ENCODE measurements around the gene CSNK1G1. TPM values are rescaled to one million over a fixed set of nuclear protein-coding genes. Genes with fewer than 3 reads are reported as not detected.

The CSNK1G1 gene
- total and polyA plus RNA-seq, 2 of the 8 experiments (the other 6 are each of a cell fraction or from before 2014, with no cell fraction given), result 6.0 to 12.9 TPM

DNA sequence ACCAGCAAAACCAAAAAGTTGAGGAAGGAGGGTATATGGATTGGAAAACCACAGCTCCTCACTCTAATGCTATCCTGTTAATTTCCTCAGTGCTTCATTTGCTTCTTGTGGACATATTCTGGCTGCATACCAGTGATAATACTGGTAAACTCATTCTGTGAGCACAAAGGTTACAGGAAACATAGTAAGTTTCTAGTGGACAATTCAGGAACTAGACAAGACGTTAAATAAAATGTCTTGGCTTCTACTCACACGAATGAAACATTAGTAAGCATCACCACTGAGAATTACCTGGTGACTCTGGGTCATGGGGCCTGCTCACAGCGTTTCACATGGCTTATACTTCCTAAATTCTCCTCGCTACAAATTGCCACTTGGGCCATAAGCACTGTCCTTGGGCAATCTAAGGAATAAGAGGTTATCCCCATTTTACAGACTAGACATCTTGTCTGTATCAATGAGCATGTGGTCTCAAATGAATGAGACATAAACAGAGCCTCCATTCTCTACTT is 173.1 kb downstream of the CSNK1G1 start:
- no peak overlapping the region for H4K8ac ChIP-seq (ENCODE audit: extremely low read depth, insufficient read depth, low read length)
- no peaks in the 10 kb centered on the region; the same call in 1 of the 2 replicates for H3K79me1 ChIP-seq (ENCODE audit: low read depth, low read length)
- no peak overlapping the region for H3K56ac ChIP-seq (replicated peaks; ENCODE audit: insufficient read length, low read depth, low read length)
- CTCF ChIA-PET (ENCODE audit: partially characterized antibody), result no interaction called here
- H2BK120ac ChIP-seq (replicated peaks; ENCODE audit: low read depth, low read length), result no peak overlapping the region
- no peak overlapping the region for H3K27ac ChIP-seq (ENCODE audit: low read depth, low read length)
- no peak overlapping the region for H3K9ac ChIP-seq (replicated peaks in 1 of 4; ENCODE audit: extremely low read depth in 1 of 4, low read depth in 3 of 4, low read length in 3 of 4)
- H3K18ac ChIP-seq (ENCODE audit: extremely low read depth, low read length), result no peak overlapping the region
- H3K27me3 ChIP-seq (replicated peaks in 1 of 4; ENCODE audit: control insufficient read depth in 3 of 4, extremely low read depth in 1 of 4, insufficient read depth in 3 of 4, low read length in 3 of 4), result no peaks in the 10 kb centered on the region
- H3K4me1 ChIP-seq (replicated peaks in 1 of 4; ENCODE audit: control insufficient read depth in 3 of 4, insufficient read depth in 4 of 4, low read length in 3 of 4), result no peaks in the 10 kb centered on the region
- no peaks in the 10 kb centered on the region for H3K23me2 ChIP-seq (ENCODE audit: low read depth, low read length)
- H4K20me1 ChIP-seq (replicated peaks in 1 of 2; ENCODE audit: control insufficient read depth in 1 of 2, insufficient read depth in 2 of 2, low read length in 2 of 2), result peaks cover 0 to 4% of the 10 kb centered on the region in 2 experiments
- peaks cover 0 to 4% (median 0%) of the 10 kb centered on the region in 4 experiments; a peak in 3 of 8 replicates for H3K36me3 ChIP-seq (ENCODE audit: control insufficient read depth in 2 of 4, insufficient read depth in 4 of 4, low read length in 3 of 4)
- H4K5ac ChIP-seq (ENCODE audit: insufficient read length, low read depth, low read length), result no peak overlapping the region
- no peak overlapping the region for H2AK5ac ChIP-seq (ENCODE audit: low read depth, low read length)
- WGBS, 2 experiments (ENCODE audit: extremely low coverage in 1 of 2, insufficient coverage in 1 of 2, insufficient read length in 1 of 2, insufficient replicate concordance in 2 of 2, low coverage in 1 of 2, low lambda C conversion rate in 2 of 2, missing lambda C conversion rate in 1 of 2), result 90% methylated on average over 4 of the region's 4 CpGs; no CpG with 5 or more reads in 1 of the 2 experiments
- no peak overlapping the region for H3K4me3 ChIP-seq (ENCODE audit: extremely low read depth in 1 of 4, insufficient read depth in 2 of 4, low read depth in 3 of 4, low read length in 4 of 4)
- no peak overlapping the region for H3K4ac ChIP-seq (replicated peaks; ENCODE audit: insufficient read length, low read depth, low read length)
- no peak overlapping the region for H3K14ac ChIP-seq (ENCODE audit: insufficient read length)
- H2BK12ac ChIP-seq (ENCODE audit: low read depth, low read length), result no peak overlapping the region
- DNase-seq (ENCODE audit: low read depth in 1 of 2, low spot score in 2 of 2), result no peak
- H3K4me2 ChIP-seq (ENCODE audit: insufficient read depth in 1 of 2, low read depth in 2 of 2, low read length in 2 of 2), result no peak overlapping the region
- H2BK15ac ChIP-seq (ENCODE audit: low read length), result no peak overlapping the region
- H2AFZ ChIP-seq (ENCODE audit: low read length), result no peak overlapping the region
- no peak overlapping the region for H4K91ac ChIP-seq (replicated peaks; ENCODE audit: insufficient read length, low read length)
- H3K23ac ChIP-seq (ENCODE audit: insufficient read length), result no peak overlapping the region
- no peak overlapping the region for H2BK5ac ChIP-seq (ENCODE audit: low read depth, low read length)
- no peak for FAIRE-seq
- no peak overlapping the region for H2BK20ac ChIP-seq (ENCODE audit: low read length)
- TF ChIP-seq HDAC2 (IDR thresholded peaks at IDR 0.05; ENCODE audit: borderline replicate concordance in 1 of 2, low read depth in 2 of 2, low read length in 2 of 2), result no peak
- no peak for TF ChIP-seq SIX5 (IDR thresholded peaks at IDR 0.05; ENCODE audit: low read depth, low read length)
- TF ChIP-seq EZH2 (IDR thresholded peaks at IDR 0.05; ENCODE audit: low read depth, low read length, severe bottlenecking), result no peak
- TF ChIP-seq FOSL1 (IDR thresholded peaks at IDR 0.05; ENCODE audit: insufficient read depth, low read depth, low read length), result no peak
- no peaks in the 10 kb centered on the region for H3K9me3 ChIP-seq (ENCODE audit: insufficient read depth in 2 of 2, low read depth in 1 of 2, low read length in 1 of 2)
- POLR2A ChIA-PET (ENCODE audit: partially characterized antibody), result no interaction called here
- no peaks in the 10 kb centered on the region for H3K79me2 ChIP-seq (ENCODE audit: control insufficient read depth in 1 of 2, insufficient read depth in 2 of 2, low read length in 2 of 2)
